Upper lobe of left lung (tissue), 6 donors: Measurements from ENCODE around the gene ATXN7L1. TPM values are rescaled to one million over a fixed set of nuclear protein-coding genes. Genes with fewer than 3 reads are reported as not detected.

Experiments
- ATAC-seq, 2 donors: fragments of 200-7000 bp; cut with Tn5 transposase; one replicate each; pipeline ENCODE4 v1.9.1; 2022; ENCODE audit warnings: mild to moderate bottlenecking in 2 of 2, moderate library complexity in 2 of 2; ENCODE audit not compliant: low FRiP score in 2 of 2
- DNase-seq, 2 donors: peaks; one replicate each; pipeline ENCODE4 v3.0.0-alpha.2; 2019 to 2020
- H3K27ac ChIP-seq, 4 donors: fragments of 200-600 bp; sonication (generic); one replicate each; pipeline ENCODE4 v1.5.1; 2016 to 2019
- H3K27me3 ChIP-seq, 4 donors: fragments of 200-600 bp; sonication (generic); one replicate each; pipeline ENCODE4 v1.5.1; 2017 to 2019
- H3K36me3 ChIP-seq, 4 donors: fragments of 200-600 bp; sonication (generic); one replicate each; pipeline ENCODE4 v1.5.1; 2016 to 2019
- H3K4me1 ChIP-seq, 4 donors: fragments of 200-600 bp; sonication (generic); one replicate each; pipeline ENCODE4 v1.5.1; 2018 to 2019
- H3K4me3 ChIP-seq, 4 donors: fragments of 200-600 bp; sonication (generic); one replicate each; pipeline ENCODE4 v1.5.1; 2017 to 2019; ENCODE audit warnings: mild to moderate bottlenecking in 2 of 4, moderate library complexity in 1 of 4
- H3K9me3 ChIP-seq, 4 donors: fragments of 200-600 bp; sonication (generic); one replicate each; pipeline ENCODE4 v1.5.1; 2018 to 2019
- EP300 ChIP-seq, 4 donors: sonication (generic); formaldehyde crosslinking; IDR thresholded peaks; one replicate each; pipeline ENCODE4 v1.5.1; 2017; ENCODE audit warnings: antibody characterized with exemption in 4 of 4, control low read depth in 2 of 4
- POLR2A ChIP-seq, 4 donors: fragments of 450-650 bp; IDR thresholded peaks; one replicate each; pipeline ENCODE4 v1.5.1; 2016 to 2017; ENCODE audit warnings: antibody characterized with exemption in 4 of 4, mild to moderate bottlenecking in 2 of 4
- POLR2AphosphoS5 ChIP-seq, 2 donors: sonication (generic); formaldehyde crosslinking; IDR thresholded peaks; one replicate each; pipeline ENCODE4 v1.5.1; 2017; ENCODE audit warnings: antibody characterized with exemption in 2 of 2
- WGBS, 2 donors: methylation state at CpG; one replicate each; pipeline ENCODE4 v1.1.5; 2017 to 2018; 5-methylcytosine and 5-hydroxymethylcytosine counted together
- total RNA-seq, 6 donors: library from RNA; depleted of rRNA in 4 of 6; stranded (reverse); fragments of >200 nt in 4 of 6; gene quantifications; one replicate each; pipeline versions ENCODE4 v1.1.0 to v1.2.1, GENCODE V29; 2016 to 2021
- TF ChIP-seq, protein P1 (sequence below), 6 experiments: fragments of 450-650 bp in 4 of 6; fragments of 200-600 bp in 2 of 6; sonication (generic) in 2 of 6; IDR thresholded peaks; one replicate each; pipeline ENCODE4 v1.5.1; 2016 to 2019; ENCODE audit warnings: antibody characterized with exemption in 6 of 6
- donor health status: DM: no; HTN: no; CAD: no; lungs with moderate emphysema.
- donor health status: DM: no; HTN: yes; CAD: no; lungs with severe emphysema.

Gene ATXN7L1
- total RNA-seq, 6 donors from 2014 or later: 7.1 to 43.0 (median 13.4) TPM

DNA sequence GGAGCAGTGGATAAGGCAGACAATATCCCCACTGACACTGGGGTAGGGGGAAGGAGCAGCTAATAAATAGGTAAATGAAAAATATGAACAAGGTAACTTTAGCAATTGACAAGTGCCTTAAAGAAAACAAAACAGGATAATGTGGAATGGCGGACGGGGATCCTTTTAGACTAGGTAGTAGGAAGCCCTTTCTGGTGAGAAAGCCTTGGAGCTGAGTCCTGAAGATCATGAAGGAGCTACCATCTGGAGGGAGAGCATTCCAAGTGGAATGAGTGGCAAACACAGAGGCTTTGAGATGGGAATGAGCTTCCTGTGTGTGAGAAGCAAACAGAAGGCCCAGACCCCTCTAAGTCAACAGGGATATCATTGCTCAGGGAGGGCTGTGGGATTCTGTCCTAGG is 16.0 kb upstream of the ATXN7L1 start:
- Histone ChIP-seq H3K9me3 (no peaks in the 10 kb centered on the region), H3K27me3 (no peaks in the 10 kb centered on the region), H3K36me3 (no peaks in the 10 kb centered on the region), H3K27ac (no peak overlapping the region), H3K4me3 (no peak overlapping the region), H3K4me1 (peaks cover 0 to 5% (median 0%) of the 10 kb centered on the region in 4 donors)
- DNase-seq (no peak), ATAC-seq (no peak)
- TF ChIP-seq, protein P1, sequence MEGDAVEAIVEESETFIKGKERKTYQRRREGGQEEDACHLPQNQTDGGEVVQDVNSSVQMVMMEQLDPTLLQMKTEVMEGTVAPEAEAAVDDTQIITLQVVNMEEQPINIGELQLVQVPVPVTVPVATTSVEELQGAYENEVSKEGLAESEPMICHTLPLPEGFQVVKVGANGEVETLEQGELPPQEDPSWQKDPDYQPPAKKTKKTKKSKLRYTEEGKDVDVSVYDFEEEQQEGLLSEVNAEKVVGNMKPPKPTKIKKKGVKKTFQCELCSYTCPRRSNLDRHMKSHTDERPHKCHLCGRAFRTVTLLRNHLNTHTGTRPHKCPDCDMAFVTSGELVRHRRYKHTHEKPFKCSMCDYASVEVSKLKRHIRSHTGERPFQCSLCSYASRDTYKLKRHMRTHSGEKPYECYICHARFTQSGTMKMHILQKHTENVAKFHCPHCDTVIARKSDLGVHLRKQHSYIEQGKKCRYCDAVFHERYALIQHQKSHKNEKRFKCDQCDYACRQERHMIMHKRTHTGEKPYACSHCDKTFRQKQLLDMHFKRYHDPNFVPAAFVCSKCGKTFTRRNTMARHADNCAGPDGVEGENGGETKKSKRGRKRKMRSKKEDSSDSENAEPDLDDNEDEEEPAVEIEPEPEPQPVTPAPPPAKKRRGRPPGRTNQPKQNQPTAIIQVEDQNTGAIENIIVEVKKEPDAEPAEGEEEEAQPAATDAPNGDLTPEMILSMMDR (IDR thresholded peaks at IDR 0.05): no peak
- TF ChIP-seq EP300 (IDR thresholded peaks at IDR 0.05) (no peak), POLR2A (IDR thresholded peaks at IDR 0.05) (no peak), POLR2AphosphoS5 (IDR thresholded peaks at IDR 0.05) (no peak)
- 96 to 100% methylated on average over 2 of the region's 2 CpGs for WGBS, 2 donors

DNA sequence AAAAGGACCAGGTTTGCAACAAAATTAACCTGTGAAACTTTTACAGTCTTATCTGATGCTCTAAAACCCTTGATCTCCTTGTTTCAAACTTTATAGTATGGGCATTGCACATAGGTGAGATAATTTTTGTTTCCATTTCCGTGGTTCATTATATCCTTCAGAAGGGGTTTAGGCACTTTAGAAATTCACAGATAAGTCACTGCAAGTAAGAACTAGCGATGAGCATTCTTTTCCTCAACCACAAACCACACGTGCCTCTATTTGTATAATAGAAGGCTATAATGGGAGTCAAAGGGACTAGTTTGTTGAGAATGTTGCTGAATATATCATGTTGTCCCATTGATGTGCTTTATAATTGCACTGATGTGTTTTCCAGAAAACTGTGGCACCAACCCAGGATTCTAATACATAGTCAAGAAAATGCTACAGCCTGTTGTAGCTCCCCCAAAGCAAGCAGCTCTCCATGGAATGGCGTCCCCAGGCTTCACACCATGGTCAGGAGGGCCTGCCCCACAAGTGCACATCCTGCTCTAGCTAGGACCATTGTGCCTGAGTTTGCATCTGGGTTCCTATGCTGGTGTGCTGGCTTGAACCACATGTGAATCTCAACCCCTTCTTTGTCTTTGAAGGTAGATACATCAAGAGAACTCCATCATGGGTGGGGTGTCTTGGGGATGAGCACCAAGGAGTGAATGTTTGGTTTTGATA is 14.0 kb upstream of the ATXN7L1 start:
- no peak for ATAC-seq
- no peaks in the 10 kb centered on the region for H3K36me3 ChIP-seq
- no peak overlapping the region for H3K27ac ChIP-seq
- no peak for TF ChIP-seq POLR2AphosphoS5 (IDR thresholded peaks at IDR 0.05)
- TF ChIP-seq, protein P1 (IDR thresholded peaks at IDR 0.05): no peak
- TF ChIP-seq EP300 (IDR thresholded peaks at IDR 0.05): no peak
- no peak for TF ChIP-seq POLR2A (IDR thresholded peaks at IDR 0.05)
- no peak for DNase-seq
- H3K27me3 ChIP-seq: no peaks in the 10 kb centered on the region
- WGBS, 2 donors: 74 to 79% methylated on average over 4 of the region's 4 CpGs
- no peaks in the 10 kb centered on the region for H3K9me3 ChIP-seq
- no peak overlapping the region for H3K4me3 ChIP-seq
- H3K4me1 ChIP-seq: peaks cover 0 to 1% (median 0%) of the 10 kb centered on the region in 4 donors

DNA sequence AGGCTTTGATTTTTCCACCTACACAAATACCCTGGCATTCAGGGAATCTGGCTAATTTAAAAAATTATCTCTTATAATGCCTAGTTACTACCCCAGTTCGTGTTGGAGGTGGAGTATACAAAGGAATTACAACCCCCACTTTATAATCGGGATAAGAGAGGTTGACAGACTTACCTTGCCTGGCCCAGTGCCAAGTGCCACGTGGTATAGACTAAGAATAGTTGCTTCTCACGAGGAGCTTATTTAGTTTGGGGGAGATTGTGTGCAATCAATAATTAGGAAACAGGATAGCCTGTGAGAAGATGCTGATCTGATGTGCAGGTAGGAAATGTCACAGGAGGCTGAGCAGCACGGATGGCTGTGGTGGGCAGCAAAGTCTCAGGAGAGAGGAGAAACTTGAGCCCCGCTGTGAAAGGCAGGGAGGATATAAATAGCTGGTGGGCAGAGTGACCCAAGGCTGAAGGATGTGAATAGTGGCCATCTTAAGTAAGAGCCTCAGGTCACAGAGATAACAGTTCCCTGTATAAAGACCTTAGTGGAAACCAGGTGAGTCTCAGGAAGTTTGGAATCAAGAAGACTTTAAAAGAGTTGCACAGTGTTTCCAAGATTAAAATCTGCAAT is 11.3 kb upstream of the ATXN7L1 start:
- 55 to 60% methylated on average over 6 of the region's 6 CpGs for WGBS, 2 donors
- ATAC-seq: no peak
- Histone ChIP-seq H3K9me3 (no peaks in the 10 kb centered on the region), H3K27me3 (no peaks in the 10 kb centered on the region), H3K4me3 (no peak overlapping the region), H3K4me1 (peaks cover 0 to 2% (median 0%) of the 10 kb centered on the region in 4 donors), H3K27ac (no peak overlapping the region), H3K36me3 (no peaks in the 10 kb centered on the region)
- DNase-seq: peak in 1 of 2 donors; percentile 32
- TF ChIP-seq POLR2A (IDR thresholded peaks at IDR 0.05): no peak
- TF ChIP-seq, protein P1 (IDR thresholded peaks at IDR 0.05): no peak
- TF ChIP-seq POLR2AphosphoS5 (IDR thresholded peaks at IDR 0.05): no peak
- TF ChIP-seq EP300 (IDR thresholded peaks at IDR 0.05): no peak

DNA sequence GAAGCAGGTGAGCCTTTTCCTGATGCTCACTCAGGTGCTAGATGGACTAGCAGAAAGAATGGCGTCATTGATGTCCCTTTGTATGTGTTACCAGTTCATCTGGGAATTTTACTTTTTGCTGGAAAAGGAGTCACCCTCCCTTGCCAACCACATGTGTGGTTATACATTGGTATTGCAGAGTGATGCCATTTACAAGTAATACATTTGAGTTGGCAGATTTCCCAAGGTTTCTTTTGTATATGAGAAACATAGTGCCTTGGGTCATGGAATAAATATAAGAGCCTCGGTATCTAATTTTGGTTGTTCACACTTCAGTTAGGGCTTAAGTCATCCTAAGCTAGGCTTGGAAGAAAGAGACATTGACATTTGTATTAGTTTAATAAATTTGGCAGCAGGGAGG is 10.4 kb upstream of the ATXN7L1 start:
- H3K27ac ChIP-seq: no peak overlapping the region
- no peaks in the 10 kb centered on the region for H3K27me3 ChIP-seq
- no peak for TF ChIP-seq POLR2AphosphoS5 (IDR thresholded peaks at IDR 0.05)
- TF ChIP-seq POLR2A (IDR thresholded peaks at IDR 0.05): no peak
- TF ChIP-seq EP300 (IDR thresholded peaks at IDR 0.05): no peak
- TF ChIP-seq, protein P1 (IDR thresholded peaks at IDR 0.05): no peak
- ATAC-seq (no peak), DNase-seq (no peak)
- peaks cover 0 to 2% (median 0%) of the 10 kb centered on the region in 4 donors for H3K4me1 ChIP-seq
- no peak overlapping the region for H3K4me3 ChIP-seq
- H3K36me3 ChIP-seq: no peaks in the 10 kb centered on the region
- no peaks in the 10 kb centered on the region for H3K9me3 ChIP-seq
- WGBS, 2 donors: 61 to 68% methylated on average over 2 of the region's 2 CpGs
